ENCODE results near the gene DMWD.
"Not testable (repeated sequence)": the region's sequence is repeated elsewhere in the genome, so short reads cannot be mapped to it uniquely, and the experiment has no call there.

Gene DMWD

DNA sequence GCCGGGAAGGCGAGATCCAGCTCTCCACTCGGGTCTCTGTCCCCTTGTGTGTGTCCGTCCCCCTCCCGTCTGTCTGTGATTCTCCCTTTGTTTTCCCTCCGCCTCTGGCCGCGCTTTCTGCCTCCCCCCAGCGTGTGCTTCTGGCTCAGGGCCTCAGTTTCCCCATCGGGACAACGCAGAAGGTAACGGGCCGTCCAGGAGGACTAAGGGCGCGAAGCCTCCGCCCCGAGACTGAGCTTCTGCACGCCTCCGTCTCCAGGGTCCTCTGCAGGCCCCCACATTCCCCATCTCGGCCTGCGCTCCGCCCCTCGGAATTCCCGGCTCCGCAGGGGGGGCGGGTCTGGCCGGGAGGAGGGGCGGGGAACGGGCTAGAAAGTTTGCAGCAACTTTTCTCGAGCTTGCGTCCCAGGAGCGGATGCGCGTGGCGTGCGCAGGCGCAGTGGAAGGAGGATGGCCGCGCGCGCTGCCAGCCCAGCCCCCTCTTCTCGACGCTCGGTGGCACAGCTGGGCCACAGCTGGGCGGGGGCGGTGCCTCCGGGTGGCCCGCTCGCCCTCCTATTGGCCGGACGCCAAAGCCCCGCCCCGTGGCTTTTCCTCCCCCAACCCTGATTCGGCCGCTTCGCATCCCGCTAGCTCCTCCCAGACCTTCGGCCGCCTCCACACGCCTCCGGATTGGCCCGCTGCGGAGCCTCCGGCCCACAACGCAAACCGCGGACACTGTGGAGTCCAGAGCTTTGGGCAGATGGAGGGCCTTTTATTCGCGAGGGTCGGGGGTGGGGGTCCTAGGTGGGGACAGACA lies 23.5 kb downstream of the DMWD start, which contains the start of gene SIX5:
Gene SIX5, minus strand, starts transcription at position 269 of the 799 bp plus-strand sequence. CDS start 408 bp downstream, outside the sequence.
- peak; percentile 94 for DNase-seq

DNA sequence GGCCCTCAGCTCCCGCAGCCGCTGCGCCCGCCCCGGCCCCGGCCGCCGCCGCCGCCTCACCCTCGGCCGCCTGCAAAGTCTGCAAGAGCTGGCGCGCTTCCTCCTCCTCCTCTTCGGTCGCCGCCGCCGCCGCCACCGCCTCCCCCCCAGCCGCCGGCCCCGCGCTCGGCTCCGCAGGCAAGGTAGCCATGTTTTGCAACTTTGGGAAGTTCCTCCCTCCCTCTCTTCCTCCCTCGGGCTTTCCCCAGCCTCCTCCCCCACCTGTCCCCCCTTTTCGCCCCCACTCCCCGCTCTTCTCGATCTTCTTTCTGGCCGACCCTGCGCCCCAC lies 24.0 kb downstream of the DMWD start:
- peak; percentile 54 for DNase-seq

DNA sequence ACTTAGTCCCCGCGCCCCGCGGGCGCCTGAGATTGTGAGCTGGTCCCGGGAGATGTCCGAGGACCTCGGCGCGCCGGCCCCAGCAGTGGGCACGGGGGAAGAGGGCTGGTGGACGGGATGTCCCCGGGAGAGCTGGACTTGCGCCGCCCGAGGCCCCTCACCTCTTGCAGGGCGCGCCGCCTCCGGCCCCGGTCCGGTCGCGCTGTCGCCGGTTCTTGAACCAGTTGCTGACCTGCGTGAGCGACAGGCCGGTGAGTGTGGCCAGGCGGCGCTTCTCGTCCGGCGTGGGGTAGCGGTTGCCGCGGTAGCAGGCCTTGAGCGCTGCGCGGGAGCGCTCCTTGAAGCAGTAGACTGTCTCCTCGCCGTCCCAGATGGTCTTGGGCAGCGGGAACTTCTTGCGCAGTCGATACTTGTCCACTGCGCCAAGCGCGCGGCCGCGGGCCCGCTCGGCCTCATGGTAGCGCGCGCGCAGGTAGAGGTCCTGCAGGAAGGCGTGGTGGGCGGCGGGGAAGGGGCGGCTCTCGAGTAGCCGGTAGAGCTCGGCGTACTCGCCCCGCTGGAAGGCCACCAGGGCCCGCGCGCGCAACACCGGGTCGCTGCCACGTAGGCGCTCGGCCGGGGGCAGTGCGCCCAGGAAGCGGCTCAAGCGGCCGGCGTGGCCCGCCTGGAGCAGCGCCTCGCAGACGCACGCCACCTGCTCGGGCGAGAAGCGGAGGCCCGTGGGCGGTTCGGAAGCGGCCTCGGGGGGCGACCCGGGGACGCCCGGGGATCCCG lies 24.6 kb downstream of the DMWD start:
- DNase-seq: peak; percentile 45

DNA sequence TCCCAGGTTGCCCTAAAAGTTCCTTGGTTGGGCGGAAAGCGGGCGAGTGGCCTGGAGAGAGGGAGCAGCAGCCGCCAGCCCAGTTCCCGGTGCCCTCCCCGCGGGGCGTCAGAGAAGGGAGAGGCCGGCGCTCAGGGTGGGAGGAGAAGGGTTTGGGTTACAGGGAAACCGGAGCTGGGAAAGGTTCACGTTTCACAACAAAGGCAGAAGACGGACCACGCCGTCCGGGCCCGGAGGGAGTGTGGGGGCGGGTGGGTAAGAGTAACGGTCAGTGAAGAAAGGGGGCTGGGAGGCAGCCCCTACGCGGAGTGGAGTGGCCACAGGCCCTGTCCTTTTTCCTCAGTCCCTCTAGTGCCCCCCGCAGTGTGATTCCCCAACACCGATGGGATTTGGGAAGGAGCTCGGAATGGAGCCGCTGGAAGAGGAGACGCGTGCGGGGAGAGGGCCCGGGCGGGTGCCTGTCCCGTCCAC lies 25.2 kb downstream of the DMWD start:
- DNase-seq: no peak

DNA sequence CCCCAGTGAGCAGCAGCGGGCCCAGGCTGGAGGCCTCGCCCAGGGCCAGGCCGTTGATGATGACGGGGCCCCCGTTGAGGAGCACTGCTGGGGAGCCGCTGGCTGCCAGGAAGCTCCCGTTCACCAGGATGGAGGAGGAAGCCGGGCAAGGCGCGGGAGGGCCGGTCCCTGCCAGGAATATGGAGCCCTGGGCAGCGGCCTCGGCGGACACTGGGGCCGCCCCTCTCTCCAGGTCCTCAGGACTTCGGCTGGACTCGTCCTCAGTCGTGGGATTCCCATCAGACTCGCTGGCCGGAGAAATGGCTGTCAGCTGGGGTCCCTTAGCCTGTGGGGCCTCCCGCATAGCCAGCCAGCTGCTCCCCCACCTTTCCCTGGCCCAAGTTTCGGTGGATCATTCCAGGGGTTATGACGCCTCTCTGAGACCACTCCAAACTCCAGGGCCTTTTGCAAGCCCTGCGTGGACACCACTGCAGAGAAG lies 25.7 kb downstream of the DMWD start:
- DNase-seq: no peak

DNA sequence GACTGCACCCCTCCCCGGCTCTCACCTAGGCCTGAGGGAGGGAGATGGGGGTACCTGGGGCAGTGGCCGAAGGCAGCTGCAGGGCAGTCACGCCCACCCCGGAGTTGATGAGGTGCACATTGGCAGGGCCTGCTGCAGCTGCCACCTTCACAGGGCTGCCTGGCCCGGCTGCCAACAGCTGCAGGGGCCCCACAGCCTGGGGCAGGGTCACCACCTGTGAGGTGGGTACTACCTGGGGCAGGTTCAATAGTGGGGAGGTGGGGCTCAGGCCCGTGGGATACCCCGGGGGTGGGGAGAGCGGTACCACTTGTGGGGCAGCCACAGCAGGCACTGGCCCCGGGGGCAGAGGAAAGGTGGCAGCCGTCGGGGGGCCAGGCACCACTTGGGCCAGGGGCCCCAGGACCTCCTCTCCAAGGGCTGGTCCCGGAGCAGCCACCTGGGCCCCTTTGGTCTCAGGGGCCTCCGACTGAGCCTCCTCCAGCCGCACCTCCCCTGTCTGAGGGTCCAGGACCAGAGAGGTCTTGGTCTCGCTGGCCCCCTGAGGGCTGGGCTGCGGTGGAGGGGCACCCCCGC lies 26.3 kb downstream of the DMWD start:
- DNase-seq: no peak

DNA sequence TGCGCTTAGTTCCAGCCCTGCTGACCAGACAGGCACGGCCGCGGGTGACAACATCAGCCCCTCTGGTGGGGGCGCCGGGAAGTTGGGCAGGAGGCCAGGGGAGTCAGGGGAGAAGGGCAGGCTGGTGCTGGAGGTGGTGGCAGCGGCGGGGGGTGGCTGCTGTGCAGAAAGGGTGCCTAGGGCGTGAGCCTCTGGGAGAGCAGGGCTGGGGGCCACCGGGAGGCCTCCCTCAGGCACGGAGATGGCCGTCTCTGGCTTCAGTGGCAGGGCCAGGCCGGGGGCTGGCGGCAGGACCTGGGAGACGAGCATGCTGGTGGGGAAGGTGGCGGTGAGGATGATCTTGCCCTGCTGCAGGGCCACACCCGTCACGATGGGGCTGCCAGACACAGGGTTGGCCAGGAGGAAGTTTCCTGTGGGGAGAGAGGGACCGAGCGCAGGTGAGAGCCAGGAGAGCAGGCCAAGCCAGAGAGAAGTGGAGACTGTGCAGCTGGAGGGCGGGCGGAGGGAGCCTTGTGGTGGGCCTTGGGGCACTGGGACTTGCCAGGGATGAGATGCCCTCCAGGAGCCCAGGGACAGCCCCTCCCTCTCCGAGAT lies 26.8 kb downstream of the DMWD start:
- no peak for DNase-seq

DNA sequence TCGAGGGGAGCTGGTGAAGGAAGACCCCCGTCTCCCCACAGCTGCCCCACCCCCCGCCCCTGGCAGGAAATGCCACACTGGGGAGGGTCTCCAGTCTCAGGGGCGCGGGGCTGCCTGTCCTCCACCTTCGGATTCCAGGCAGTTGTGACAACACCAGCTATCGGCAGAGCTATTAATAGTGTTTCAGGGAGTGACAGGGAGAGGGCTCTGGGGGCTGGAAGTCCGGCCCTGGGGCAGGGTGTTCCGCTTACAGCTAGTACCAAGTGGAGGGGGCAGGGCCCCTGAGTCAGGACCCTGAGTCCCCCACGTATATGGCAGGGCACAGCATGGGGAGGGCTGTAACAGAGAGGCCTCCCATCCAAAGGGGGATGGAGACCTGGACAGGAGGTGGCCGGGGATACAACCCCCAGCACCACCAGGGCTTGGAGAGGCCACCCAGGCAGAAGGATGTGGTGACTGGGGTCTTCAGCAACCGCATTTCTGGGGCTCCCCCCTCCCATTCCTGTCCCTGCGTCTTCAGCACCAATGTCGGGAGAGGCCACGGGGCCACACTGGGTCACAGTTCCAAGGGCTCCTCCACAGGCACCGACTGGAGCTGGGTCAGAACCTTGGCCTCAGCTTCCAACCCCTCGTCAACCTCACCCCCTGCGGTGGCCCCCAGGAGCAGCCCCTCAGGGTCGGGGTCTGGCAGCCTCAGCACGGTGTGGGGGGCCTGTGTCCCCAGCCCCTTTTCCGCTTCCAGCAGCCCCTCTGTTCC lies 27.5 kb downstream of the DMWD start:
- DNase-seq: no peak

DNA sequence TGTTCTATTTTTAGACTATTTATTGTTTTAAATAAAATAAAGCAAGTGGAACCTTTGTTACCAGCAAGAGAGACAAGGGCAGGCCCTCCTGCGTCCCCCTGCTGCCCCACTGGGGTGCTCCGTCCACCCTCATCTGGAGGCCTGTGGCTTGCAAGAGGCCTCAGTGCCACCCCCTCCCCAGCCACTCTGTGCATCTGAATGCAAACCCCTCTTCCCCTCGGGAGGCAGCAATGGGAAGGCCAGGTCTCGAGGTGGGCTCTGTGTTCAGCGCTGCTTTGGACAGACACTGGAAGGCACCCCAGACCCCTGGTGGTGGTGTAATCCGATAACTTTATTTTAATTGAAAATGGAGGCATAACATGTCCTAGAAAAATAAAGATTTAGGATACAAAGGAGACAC lies 28.2 kb downstream of the DMWD start:
- no peak for DNase-seq

DNA sequence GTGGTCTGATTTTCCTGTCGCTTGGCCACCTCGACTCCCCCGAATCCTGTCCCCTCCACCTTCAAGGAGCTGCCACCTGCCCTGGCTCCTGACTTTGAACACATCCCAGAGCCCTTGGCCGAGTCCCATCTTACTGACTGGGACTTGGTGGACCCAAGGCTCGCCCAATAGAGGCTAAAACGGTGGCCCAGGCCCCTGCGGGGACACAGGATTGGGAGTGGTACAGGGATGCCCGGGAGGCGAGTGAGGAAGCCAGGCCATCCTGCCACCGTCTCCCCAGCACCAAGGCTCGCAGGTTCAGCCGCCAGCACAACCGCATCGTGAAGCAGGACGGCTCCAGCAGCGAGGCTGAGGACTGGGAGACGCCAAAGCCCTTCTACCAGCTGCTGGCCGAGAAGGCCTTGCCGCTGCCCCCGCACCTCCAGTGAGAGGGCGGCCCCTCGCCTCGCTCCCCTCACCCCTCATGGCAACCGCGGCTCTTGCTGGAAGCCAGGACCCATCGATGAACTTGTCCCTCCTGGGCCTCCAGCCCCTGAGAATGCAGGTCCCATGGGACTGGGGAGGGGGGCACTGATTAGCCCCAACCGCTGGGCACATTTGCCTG lies 28.9 kb downstream of the DMWD start:
- DNase-seq: no peak

DNA sequence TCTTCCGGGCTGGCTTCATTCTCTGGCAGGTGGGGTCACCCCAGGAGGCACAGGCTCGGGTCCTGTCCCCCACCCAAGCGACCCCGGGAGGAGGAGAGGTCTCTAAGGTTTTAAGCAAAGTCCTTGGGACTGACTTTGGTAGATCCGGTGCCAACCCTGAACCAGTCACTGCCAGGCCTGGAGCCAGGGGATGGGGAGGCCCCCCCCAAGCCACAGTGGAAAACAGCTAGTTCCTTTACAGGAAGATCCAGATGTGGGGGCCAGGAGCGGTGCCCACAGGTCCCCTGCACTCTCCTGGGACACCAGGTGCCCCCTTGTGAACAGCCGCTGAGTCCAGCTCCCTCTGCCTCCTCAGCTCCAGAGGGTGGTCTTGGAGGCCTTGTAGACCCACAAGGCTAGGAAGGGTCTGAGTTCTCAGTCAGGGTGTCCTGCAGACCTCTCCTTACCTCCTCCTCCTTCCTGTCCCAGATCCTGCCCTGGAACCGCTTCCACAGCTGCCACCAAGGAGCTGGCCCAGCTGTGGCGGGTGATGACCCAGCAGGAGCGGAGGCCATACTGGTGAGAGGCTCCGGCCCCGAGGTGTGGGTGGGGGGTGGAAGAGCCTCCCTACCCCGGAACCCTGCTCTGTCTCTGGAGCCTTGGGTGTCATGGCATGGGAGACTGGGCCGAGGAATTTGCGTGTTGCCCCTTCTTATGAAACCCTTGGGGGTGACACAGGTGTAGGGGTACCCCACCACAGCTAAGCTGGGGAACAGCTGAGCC lies 29.6 kb downstream of the DMWD start:
- DNase-seq: no peak

DNA sequence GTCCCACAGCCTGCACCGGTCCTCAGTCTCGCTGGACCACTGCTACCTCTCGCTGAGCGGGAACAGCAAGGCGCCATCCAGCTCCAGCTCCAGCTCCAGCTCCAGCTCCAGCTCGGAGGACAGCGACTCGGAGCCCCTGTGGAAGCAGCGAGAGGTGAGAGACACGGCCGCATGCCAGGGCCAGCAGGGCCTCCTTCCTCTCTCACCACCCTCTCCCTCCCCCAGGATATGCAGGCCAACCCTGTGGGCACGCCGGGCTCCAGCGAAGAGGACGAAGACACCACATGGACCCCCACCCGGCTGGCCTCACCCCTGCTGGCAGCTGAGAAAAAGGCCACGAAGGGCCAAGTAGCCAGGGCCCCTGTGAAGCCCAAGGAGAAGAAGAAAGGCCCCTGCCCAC lies 30.9 kb downstream of the DMWD start:
- DNase-seq: no peak

DNA sequence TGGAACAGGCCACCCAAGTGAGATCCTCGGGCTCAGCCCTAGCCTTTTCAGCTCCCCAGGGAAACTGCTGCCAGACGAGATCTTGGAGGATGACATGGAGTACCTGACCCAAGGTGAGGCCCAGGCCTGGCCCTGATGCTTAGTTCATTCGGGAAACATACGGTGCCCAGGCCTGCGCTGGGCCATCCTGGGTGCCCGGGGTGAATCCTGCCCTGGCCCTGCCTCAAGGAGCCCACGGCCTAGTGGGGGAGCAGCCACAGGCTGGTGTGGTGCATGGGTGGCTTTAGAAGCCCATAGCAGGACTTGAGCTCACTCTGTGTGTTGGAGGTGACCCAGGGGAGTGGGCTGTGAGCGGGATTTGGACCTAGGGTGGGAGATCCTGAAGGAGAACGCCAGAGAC lies 33.7 kb downstream of the DMWD start:
- DNase-seq: no peak

DNA sequence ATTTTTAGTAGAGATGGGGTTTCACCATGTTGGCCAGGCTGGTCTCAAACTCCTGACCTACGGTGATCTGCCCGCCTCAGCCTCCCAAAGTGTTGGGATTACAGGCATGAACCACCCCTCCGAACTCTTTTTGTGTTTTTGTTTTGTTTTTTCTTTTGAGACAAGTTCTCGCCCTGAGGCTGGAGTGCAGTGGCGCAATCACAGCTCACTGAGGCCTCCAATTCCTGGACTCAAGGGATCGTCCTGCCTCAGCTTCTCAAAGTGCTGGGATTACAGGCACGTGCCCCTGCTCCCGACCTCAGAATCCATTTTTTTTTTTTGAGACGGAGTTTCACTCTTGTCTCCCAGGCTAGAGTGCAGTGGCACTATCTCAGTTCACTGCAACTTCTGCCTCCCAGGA lies 35.0 kb downstream of the DMWD start:
- no peak for DNase-seq

DNA sequence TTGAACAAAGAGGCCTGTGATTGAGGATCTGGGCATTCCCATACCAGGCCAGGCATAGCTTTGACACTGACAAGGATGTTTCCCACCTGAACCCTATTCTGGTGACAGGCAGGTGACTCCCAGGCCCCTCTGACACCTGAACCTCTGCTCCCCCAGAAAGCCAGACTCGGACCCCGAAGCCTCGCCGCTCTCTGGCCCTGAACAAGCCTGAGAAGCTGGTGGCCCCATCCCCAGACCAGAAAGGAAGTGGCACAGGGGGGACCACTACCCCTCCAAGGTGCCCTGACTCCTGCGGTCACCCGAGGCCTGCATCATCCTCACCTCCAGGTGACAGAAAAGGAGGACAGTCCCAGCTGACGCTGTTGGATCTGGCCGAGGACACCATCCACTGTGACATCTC lies 38.3 kb downstream of the DMWD start:
- no peak for DNase-seq

DNA sequence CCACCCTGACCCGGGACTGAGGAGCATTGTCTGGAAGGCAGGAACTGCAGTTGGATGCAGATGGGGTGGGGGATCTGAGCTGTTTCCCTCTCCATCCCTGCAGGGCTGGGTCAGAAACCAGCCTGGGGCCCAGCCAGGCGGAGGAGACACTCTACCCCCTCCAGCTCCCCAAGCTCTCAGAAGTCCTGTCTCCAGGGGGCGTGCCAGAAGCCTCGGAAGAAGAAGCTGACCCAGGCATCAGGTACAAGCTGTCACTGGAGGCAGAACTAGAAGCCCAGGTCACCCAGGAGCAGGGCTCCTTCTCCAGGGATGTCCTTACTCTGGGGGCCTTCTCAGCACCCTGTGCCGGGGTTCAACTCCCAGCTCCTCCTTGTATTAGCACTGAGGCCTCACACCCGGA lies 39.1 kb downstream of the DMWD start:
- DNase-seq: no peak

DNA sequence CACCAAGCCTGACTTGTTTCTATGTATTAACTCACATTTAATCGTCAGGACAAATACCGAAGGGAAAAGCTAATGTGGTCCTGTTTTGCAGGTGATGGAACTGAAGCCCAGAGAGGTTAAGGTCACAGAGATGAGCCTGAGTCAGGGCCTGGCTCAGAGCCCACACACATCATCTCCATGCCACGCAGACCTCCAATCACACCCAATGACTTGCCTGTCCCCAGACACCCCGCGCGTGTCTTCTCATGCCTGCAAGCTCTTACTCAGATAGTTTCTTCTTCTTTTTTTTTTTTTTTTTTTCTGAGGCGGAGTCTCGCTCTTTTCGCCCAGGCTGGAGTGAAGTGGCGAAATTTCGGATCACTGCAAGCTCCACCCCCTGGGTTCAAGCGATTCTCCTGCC lies 40.0 kb downstream of the DMWD start:
- DNase-seq: no peak

DNA sequence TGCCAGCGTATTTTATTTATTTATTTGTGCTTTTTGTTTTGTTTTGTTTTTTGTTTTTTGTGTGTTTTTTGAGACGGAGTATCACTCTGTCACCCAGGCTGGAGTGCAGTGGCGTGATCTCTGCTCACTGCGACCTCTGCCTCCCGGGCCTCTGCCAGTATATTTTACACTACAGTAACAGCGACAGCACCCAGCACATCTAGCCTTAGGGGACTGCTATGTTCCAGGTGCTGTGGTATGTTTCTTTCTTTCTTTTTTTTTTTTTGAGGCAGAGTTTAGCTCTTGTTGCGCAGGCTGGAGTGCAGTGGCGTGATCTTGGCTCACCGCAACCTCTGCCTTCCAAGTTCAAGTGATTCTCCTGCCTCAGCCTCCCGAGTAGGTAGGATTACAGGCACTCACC lies 41.2 kb downstream of the DMWD start:
- not testable (repeated sequence) for DNase-seq

DNA sequence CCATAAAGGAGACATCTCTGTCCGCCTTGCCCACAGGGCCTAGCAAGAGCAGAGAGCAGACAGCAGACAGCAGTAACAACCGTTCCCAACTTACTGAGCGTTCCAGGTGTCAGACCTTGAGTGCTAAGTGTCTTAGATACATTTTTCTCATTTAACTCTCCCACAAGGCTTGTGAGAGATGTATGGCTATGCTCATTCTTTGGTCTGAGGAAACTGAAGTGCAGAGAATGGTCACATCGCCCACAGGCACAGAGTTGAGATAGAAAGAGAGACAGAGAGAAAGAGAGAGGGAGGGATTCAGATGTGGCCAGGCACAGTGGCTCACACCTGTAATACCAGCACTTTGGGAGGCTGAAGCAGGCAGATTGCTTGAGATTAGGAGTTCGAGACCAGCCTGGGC lies 45.1 kb downstream of the DMWD start:
- DNase-seq: no peak

DNA sequence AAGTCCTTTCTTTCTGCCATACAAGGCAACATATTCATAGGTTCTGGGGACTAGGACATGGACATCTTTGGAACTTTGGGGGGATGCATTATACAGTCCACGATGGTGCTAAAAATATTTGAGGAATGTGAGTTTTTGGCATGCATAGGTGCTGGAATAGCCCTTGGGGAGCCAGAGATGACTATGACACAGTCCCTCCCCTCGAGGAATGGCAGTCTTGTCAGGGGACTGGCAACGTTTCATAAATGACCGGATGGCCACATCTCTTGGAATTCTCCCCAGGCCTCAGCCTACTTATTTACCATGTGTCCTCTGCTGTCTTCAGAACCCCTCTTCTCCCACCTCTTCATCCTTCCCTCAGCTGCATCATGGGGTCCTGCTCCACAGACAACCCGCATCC lies 45.8 kb downstream of the DMWD start:
- no peak for DNase-seq

DNA sequence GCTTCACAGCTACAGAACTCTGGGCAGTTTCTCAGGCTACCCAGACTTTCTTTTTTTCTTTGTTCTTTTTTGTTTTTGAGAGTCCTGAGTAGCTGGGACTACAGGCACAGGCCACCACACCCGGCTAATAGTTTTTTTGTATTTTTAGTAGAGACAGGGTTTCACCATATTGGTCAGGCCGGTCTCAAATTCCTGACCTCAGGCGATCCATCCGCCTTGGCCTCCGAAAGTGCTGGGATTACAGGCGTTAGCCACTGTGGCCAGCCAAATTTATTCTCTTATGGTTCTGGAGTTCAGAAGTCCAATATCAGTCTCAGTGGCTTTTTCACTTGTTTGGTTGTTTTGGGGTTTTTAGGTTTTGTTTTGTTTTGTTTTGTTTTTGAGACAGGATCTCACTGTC lies 47.0 kb downstream of the DMWD start:
- DNase-seq: no peak

DNA sequence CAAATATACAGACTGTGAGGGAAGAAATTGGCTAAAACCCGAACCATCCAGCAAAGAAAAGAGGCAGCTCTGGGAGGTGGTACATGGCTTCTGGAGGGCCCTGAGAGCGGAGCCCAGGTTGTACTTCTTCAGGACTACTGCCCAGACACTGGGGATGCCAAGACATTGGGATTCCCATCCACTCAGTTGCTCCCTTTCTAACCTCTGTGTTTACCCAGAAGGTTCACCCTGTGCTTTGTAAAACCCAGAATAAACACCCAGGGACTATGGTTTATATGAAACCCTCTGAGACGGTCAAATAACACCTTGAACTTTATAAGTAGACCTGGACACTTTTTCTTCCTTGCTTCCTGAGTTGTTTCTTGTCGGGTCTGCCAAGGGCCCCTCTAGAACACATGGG lies 49.7 kb downstream of the DMWD start:
- no peak for DNase-seq

Measured in activated T-cell treated with anti-CD3 and anti-CD28 coated beads, Interleukin-2, amount 50 U/mL, for 1 hour (primary cell).